K562 (cell line): Measurements from ENCODE around the gene SNX10. TPM values are rescaled to one million over a fixed set of nuclear protein-coding genes. Genes with fewer than 3 reads are reported as not detected.

Experiments
- CHD1 ChIP-seq: fragments of 200-600 bp; sonication (generic); IDR thresholded peaks from one replicate; pipeline ENCODE4 v1.6.1; 2012; ENCODE audit warnings: mild to moderate bottlenecking, moderate library complexity, low read length, inconsistent platforms
- ETS2 ChIP-seq: IDR thresholded peaks from 2 replicates; pipeline ENCODE4 v1.6.1; 2016; ENCODE audit warnings: borderline replicate concordance, missing genetic modification characterization, mild to moderate bottlenecking, moderate library complexity, missing compliant biosample characterization; ENCODE audit not compliant: poor library complexity, severe bottlenecking
- GABPA ChIP-seq: fragments of 200-800 bp; sonication (Bioruptor generic); conservative IDR thresholded peaks from 2 replicates; pipeline ENCODE4 v1.6.1; 2016; ENCODE audit warnings: low read depth, missing genetic modification characterization, missing compliant biosample characterization
- GABPB1 ChIP-seq: sonication (generic); formaldehyde crosslinking; IDR thresholded peaks from 2 replicates; pipeline ENCODE4 v1.8.0; 2022; ENCODE audit warnings: mild to moderate bottlenecking, missing genetic modification reagents
- IRF2 ChIP-seq: sonication (generic); formaldehyde crosslinking; IDR thresholded peaks from 2 replicates; pipeline ENCODE4 v1.8.1; 2022; ENCODE audit warnings: mild to moderate bottlenecking, missing genetic modification reagents
- LARP7 ChIP-seq: fragments of 450-650 bp; IDR thresholded peaks from 2 replicates; pipeline ENCODE4 v1.6.1; 2016
- MAZ ChIP-seq, 2 experiments: fragments of 450-650 bp in 1 of 2; sonication (generic) in 1 of 2; formaldehyde crosslinking; IDR thresholded peaks in 1 of 2; conservative IDR thresholded peaks in 1 of 2; 2 replicates each; pipeline versions ENCODE4 v1.4.0 to v1.5.0; 2020; ENCODE audit warnings: mild to moderate bottlenecking in 1 of 2, missing genetic modification reagents in 1 of 2
- NCOA1 ChIP-seq: fragments of 450-650 bp; IDR thresholded peaks from 2 replicates; pipeline ENCODE4 v1.6.1; 2016; ENCODE audit warnings: low read depth
- POLR3A ChIP-seq: IDR thresholded peaks from 2 replicates; pipeline ENCODE4 v1.6.1; 2011; ENCODE audit warnings: borderline replicate concordance, mild to moderate bottlenecking, moderate library complexity; ENCODE audit not compliant: insufficient read length, insufficient read depth; ENCODE audit errors: extremely low read depth
- RBM39 ChIP-seq: fragments of 200-400 bp; formaldehyde crosslinking; optimal IDR thresholded peaks from 2 replicates; pipeline ENCODE3; 2018; ENCODE audit warnings: low read depth, low read length
- RHOXF2B ChIP-seq: fragments of 250-450 bp; sonication (Bioruptor Pico); conservative IDR thresholded peaks from 2 replicates; pipeline ENCODE4 v1.5.1; 2021
- SIX5 ChIP-seq, 2 experiments: IDR thresholded peaks; 2 replicates each; pipeline ENCODE4 v1.6.1; 2011; ENCODE audit warnings: low read length in 2 of 2, borderline replicate concordance in 1 of 2, low read depth in 1 of 2, mild to moderate bottlenecking in 1 of 2, moderate library complexity in 1 of 2; ENCODE audit not compliant: insufficient read depth in 1 of 2
- SMAD4 ChIP-seq: fragments of 250-450 bp; sonication (Bioruptor Pico); conservative IDR thresholded peaks from 2 replicates; pipeline ENCODE4 v1.8.0; 2021; ENCODE audit warnings: inconsistent platforms, mild to moderate bottlenecking, moderate library complexity
- TEAD1 ChIP-seq, 2 experiments: fragments of 450-650 bp in 1 of 2; sonication (generic) in 1 of 2; formaldehyde crosslinking; IDR thresholded peaks; 2 replicates each; pipeline versions ENCODE4 v1.4.0 to v1.8.0; 2020 to 2022; ENCODE audit warnings: mild to moderate bottlenecking in 2 of 2, missing genetic modification reagents in 1 of 2
- XRCC3 ChIP-seq: fragments of 450-650 bp; IDR thresholded peaks from 2 replicates; pipeline ENCODE4 v1.6.1; 2017; ENCODE audit warnings: mild to moderate bottlenecking, moderate library complexity
- ZBTB7A ChIP-seq: IDR thresholded peaks from 2 replicates; pipeline ENCODE4 v1.6.1; 2011; ENCODE audit warnings: low read depth, mild to moderate bottlenecking, low read length, moderate library complexity, borderline replicate concordance; ENCODE audit not compliant: control insufficient read depth
- ZC3H8 ChIP-seq: fragments of 450-650 bp; IDR thresholded peaks from 2 replicates; pipeline ENCODE4 v1.6.1; 2017
- ZNF184 ChIP-seq: sonication (generic); formaldehyde crosslinking; IDR thresholded peaks from 2 replicates; pipeline ENCODE4 v1.5.0; 2020; ENCODE audit warnings: missing genetic modification reagents
- ZNF699 ChIP-seq: fragments of 250-450 bp; sonication (Bioruptor Pico); IDR thresholded peaks from 2 replicates; pipeline ENCODE4 v1.8.0; 2021; ENCODE audit warnings: mild to moderate bottlenecking, moderate library complexity; ENCODE audit not compliant: insufficient replicate concordance
- polyA plus RNA-seq, 8 experiments: library from polyadenylated mRNA; depleted of rRNA in 4 of 8; stranded (reverse) in 5 of 8; unstranded in 3 of 8; fragments of >200 nt; fragmentation: Nextera tagmentation in 2 of 8; fragmentation: Illumina TruSeq in 1 of 8; extraction: Ambion mirVana in 2 of 8; extraction: Trizol in 1 of 8; gene quantifications; 2 replicates each; pipeline versions ENCODE4 v1.2.1 to v1.2.3, GENCODE V29; 2011 to 2014; ENCODE audit warnings: inconsistent platforms in 1 of 8, missing spikeins in 1 of 8
- total RNA-seq, 7 experiments: library from RNA; depleted of rRNA in 6 of 7; stranded (reverse); fragments of >200 nt in 6 of 7; fragmentation: Illumina TruSeq in 2 of 7; extraction: Trizol in 2 of 7; gene quantifications; 2 replicates each; pipeline versions ENCODE4 v1.2.1 to v1.2.3, GENCODE V29; 2011 to 2021; ENCODE audit warnings: low replicate concordance in 1 of 7
- TF ChIP-seq, protein P1 (sequence below), 2 experiments: IDR thresholded peaks; 2 replicates each; pipeline ENCODE4 v1.6.1; 2011; ENCODE audit warnings: borderline replicate concordance in 1 of 2, control low read depth in 1 of 2, low read depth in 1 of 2, low read length in 1 of 2, mild to moderate bottlenecking in 1 of 2, mixed read lengths in 1 of 2, moderate library complexity in 1 of 2; ENCODE audit not compliant: insufficient read depth in 1 of 2, insufficient read length in 1 of 2, poor library complexity in 1 of 2, severe bottlenecking in 1 of 2; ENCODE audit errors: extremely low read depth in 1 of 2
- TF ChIP-seq, protein P2 (sequence below): fragments of 450-650 bp; IDR thresholded peaks from 2 replicates; pipeline ENCODE4 v1.6.1; 2016; ENCODE audit warnings: antibody characterized with exemption
- TF ChIP-seq, protein P3 (sequence below): fragments of 450-650 bp; formaldehyde crosslinking; IDR thresholded peaks from 2 replicates; pipeline ENCODE4 v1.4.0; 2020; ENCODE audit warnings: mild to moderate bottlenecking
- TF ChIP-seq, protein P4 (sequence below): IDR thresholded peaks from 2 replicates; pipeline ENCODE4 v1.6.1; 2014; ENCODE audit warnings: antibody characterized with exemption

SNX10 gene
- total and polyA plus RNA-seq, 9 of the 15 experiments (the other 6 are each of a cell fraction or from before 2014, with no cell fraction given): 6.9 to 16.5 (median 11.5) TPM

DNA sequence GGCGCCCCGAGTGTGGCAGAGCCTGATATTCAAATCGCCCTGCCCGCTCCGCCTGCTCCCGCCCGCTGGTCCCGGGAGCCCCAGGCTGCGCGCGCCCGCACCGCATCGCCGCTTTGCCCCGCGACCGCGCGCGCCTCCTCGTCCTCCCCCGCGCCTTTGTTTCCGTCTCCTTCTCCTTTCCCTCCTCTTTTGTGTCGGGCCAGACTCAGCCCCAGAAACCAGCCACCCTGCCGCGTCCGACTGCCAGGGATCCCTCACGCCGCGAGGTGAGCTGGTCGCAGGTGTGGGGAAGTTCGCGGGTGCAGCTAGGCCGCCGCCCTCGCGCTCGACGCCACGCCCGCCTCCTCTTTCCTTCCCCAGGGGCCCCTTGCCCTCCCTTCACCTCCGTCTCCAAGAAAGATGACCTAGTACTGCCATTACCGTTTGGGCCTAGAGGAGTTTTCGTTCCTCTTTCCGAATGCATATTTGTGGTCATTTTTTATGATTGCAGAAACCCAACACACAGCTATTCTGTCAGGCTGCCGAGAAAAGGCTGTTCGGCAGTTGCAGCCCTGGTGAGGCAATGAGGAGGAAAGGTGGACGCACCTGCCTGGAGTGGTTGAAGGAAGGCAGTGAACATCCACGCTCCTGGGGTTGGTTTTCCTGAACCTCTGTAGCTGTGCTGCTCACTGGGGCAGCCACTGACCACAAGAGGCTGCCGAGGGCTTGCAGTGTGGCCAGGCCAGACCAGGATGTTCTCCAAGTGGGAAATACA is 107.3 kb downstream of the SNX10 start (continued):
- TF ChIP-seq, protein P1, sequence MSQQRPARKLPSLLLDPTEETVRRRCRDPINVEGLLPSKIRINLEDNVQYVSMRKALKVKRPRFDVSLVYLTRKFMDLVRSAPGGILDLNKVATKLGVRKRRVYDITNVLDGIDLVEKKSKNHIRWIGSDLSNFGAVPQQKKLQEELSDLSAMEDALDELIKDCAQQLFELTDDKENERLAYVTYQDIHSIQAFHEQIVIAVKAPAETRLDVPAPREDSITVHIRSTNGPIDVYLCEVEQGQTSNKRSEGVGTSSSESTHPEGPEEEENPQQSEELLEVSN (IDR thresholded peaks at IDR 0.05; ENCODE audit: borderline replicate concordance in 1 of 2, extremely low read depth in 1 of 2, insufficient read depth in 1 of 2, insufficient read length in 1 of 2, low read depth in 1 of 2, low read length in 1 of 2, poor library complexity in 1 of 2, severe bottlenecking in 1 of 2): peak; percentile 83 to 88
- TF ChIP-seq RHOXF2B (CRISPR knock-in tag) (no peak), ZC3H8 (no peak), CHD1 (no peak), ETS2 (tag) (no peak), XRCC3 (no peak), RBM39 (no peak), TEAD1 (CRISPR knock-in tag; IDR thresholded peaks at IDR 0.05) (peak in 1 of 2 experiments; percentile 31; a peak in 1 of 4 replicates), MAZ (CRISPR knock-in tag; conservative IDR thresholded peaks at IDR 0.05 in 1 of 2, IDR thresholded peaks at IDR 0.05 in 1 of 2) (peak; percentile 12 to 22; a peak in 1 of 4 replicates), ZBTB7A (no peak), ZNF184 (CRISPR knock-in tag) (no peak), ZNF699 (no peak), GABPB1 (CRISPR knock-in tag) (peak; percentile 63), SMAD4 (CRISPR knock-in tag) (peak; percentile 62; the same call in 1 of the 2 replicates), IRF2 (CRISPR knock-in tag) (no peak), NCOA1 (no peak), GABPA (tag) (peak; percentile 21; the same call in 1 of the 2 replicates), SIX5 (IDR thresholded peaks at IDR 0.05; ENCODE audit: borderline replicate concordance in 1 of 2, insufficient read depth in 1 of 2, low read depth in 1 of 2, low read length in 2 of 2) (no peak), LARP7 (no peak), POLR3A (no peak)
- TF ChIP-seq, protein P2, sequence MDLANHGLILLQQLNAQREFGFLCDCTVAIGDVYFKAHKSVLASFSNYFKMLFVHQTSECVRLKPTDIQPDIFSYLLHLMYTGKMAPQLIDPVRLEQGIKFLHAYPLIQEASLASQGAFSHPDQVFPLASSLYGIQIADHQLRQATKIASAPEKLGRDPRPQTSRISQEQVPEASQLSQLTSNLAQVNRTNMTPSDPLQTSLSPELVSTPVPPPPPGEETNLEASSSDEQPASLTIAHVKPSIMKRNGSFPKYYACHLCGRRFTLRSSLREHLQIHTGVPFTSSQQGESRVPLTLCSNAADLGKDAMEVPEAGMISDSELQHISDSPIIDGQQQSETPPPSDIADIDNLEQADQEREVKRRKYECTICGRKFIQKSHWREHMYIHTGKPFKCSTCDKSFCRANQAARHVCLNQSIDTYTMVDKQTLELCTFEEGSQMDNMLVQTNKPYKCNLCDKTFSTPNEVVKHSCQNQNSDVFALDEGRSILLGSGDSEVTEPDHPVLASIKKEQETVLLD: no peak
- TF ChIP-seq, protein P3, sequence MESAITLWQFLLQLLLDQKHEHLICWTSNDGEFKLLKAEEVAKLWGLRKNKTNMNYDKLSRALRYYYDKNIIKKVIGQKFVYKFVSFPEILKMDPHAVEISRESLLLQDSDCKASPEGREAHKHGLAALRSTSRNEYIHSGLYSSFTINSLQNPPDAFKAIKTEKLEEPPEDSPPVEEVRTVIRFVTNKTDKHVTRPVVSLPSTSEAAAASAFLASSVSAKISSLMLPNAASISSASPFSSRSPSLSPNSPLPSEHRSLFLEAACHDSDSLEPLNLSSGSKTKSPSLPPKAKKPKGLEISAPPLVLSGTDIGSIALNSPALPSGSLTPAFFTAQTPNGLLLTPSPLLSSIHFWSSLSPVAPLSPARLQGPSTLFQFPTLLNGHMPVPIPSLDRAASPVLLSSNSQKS: no peak
- TF ChIP-seq, protein P4, sequence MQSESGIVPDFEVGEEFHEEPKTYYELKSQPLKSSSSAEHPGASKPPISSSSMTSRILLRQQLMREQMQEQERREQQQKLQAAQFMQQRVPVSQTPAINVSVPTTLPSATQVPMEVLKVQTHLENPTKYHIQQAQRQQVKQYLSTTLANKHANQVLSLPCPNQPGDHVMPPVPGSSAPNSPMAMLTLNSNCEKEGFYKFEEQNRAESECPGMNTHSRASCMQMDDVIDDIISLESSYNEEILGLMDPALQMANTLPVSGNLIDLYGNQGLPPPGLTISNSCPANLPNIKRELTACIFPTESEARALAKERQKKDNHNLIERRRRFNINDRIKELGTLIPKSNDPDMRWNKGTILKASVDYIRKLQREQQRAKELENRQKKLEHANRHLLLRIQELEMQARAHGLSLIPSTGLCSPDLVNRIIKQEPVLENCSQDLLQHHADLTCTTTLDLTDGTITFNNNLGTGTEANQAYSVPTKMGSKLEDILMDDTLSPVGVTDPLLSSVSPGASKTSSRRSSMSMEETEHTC: 0 out of 2 replicates have a peak, but pooled peaks have one; percentile 7
